AG04449 (cell line): ENCODE data around the gene ABLIM1.

Experiments used
- CTCF ChIA-PET: fragments of 350-600 bp; formaldehyde crosslinking; extraction: SDS; loops from one replicate; lab custom pipeline; 2021; ENCODE audit warnings: antibody characterized with exemption; lab: Yijun Ruan, JAX
- POLR2A ChIA-PET: fragments of 400-600, 350-600 bp; formaldehyde crosslinking; extraction: SDS; loops from one replicate; lab custom pipeline; 2020; ENCODE audit warnings: antibody characterized with exemption, inconsistent platforms; lab: Yijun Ruan, JAX
- DNase-seq: peaks from one replicate; pipeline ENCODE4 v3.0.0-alpha.2; 2010; ENCODE audit warnings: low read depth, low spot score
- H3K4me3 ChIP-seq: 2 replicates; pipeline ENCODE4 v1.5.1; 2011; ENCODE audit warnings: low read depth, mild to moderate bottlenecking, control low read depth, low read length
- CTCF ChIP-seq: IDR thresholded peaks from one replicate; pipeline ENCODE4 v1.5.1; 2011; ENCODE audit warnings: mild to moderate bottlenecking, moderate library complexity, low read length, control low read depth, inconsistent platforms; ENCODE audit not compliant: insufficient read depth; ENCODE audit errors: missing control alignments

The ABLIM1 gene

DNA sequence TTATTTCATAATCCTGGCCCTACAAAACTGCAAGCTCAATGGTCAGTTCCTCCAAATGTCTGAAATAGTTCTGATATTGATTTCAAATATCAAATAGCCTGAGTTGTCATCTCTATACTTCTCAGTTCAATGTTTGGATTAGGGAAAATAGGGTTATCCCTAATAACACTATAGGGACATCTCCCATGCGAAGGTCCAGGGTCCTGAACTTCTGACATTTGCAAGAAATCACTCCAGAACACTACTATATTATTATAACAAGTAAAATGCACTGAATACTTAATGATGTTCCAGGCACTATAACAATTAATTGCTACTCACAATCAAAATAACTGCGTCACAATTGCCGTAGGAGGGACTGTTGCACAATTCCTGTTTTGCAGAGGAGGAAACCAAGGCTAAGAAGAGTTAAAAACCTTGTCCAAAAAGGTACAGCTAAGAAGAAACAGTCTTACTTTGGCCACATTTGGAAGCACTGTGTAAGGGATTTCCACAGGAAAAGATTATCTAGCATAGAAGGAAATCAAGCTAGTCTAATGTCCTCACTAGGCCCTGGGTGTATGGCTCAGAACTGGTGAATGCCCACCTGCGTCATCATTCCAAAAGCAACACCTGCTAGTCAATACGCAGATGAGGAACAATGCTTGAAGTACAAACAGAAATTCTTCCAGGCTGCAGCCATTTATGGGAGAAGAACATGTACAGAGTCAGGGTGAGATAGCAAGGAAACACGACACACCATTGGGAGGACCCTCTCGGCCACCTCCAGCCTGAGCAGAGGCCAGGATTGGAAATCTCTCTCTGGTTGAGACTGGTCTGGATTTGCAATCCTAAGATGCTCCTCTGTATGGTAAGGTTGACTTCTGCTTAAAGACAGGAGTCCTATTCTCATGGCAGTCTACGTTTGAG is 48.3 kb downstream of the ABLIM1 start:
- no peak for TF ChIP-seq CTCF
- POLR2A ChIA-PET = no interaction called here
- DNase-seq = no peak
- CTCF ChIA-PET = no interaction called here
- no peak overlapping the region for H3K4me3 ChIP-seq

DNA sequence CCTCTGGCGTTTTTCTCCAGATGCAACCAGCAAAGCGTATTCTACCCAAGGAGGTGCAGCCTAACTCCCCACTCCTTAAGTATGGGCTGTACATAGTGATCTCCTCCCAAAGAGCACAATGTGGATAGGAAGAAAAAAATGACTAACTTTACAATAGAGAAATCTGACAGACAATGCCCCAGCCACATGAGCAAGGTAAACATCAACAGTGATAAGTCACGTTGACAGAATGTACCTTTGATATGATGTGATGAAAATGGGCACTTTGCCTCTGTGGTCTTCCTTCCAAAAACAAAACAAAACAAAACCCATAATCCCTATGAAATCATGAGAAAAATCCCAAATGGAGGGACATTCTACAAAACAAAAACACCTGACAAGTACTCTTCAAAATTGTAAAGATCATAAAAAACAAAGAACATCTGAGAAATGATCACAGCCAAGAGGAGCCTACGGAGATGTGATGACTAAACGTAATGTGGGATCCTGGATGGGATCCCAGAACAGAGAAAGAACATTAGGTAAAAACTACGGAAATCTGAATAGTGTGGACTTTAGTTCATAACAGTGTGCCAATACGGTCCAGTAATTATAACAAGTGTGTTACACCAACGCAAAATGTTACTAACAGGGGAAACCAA is 50.6 kb downstream of the ABLIM1 start:
- POLR2A ChIA-PET = no interaction called here
- H3K4me3 ChIP-seq = no peak overlapping the region
- DNase-seq = no peak
- CTCF ChIA-PET = no interaction called here
- no peak for TF ChIP-seq CTCF

- no peak for TF ChIP-seq CTCF
- POLR2A ChIA-PET = no interaction called here
- DNase-seq = no peak
- H3K4me3 ChIP-seq = no peak overlapping the region
- CTCF ChIA-PET = no interaction called here
Measured at GRCh38 chr10:114605155-114605797, 52.8 kb downstream of the ABLIM1 start.

GRCh38 chr10:114604357-114605130 is 53.5 kb downstream of the ABLIM1 start:
- no peak for TF ChIP-seq CTCF
- no peak overlapping the region for H3K4me3 ChIP-seq
- POLR2A ChIA-PET = no interaction called here
- no peak for DNase-seq
- CTCF ChIA-PET = interaction anchor here (0.9 to 1.2 kb wide), 2 partner anchors 12 to 53 kb away, joined by 3 to 4 read pairs; no protein-coding TSS in a partner anchor

- TF ChIP-seq CTCF = no peak
- POLR2A ChIA-PET = no interaction called here
- no peak overlapping the region for H3K4me3 ChIP-seq
- no peak for DNase-seq
- CTCF ChIA-PET = interaction anchor here (0.9 to 1.2 kb wide), 2 partner anchors 12 to 52 kb away, joined by 3 to 4 read pairs; no protein-coding TSS in a partner anchor
Measured at GRCh38 chr10:114603948-114604347, 54.1 kb downstream of the ABLIM1 start.
